PFSK-1 (cell line): ENCODE measurements around the gene TGFBR1.

Experiments used
- POLR2AphosphoS5 ChIP-seq: IDR thresholded peaks from 2 replicates; pipeline ENCODE4 v1.6.1; 2012; ENCODE audit warnings: low read depth, mild to moderate bottlenecking, control low read depth, low read length, moderate library complexity
- REST ChIP-seq, 2 experiments: IDR thresholded peaks; 2 replicates each; pipeline versions ENCODE4 v1.6.1 to v1.8.0; 2011 to 2012; ENCODE audit warnings: low read depth in 2 of 2, low read length in 2 of 2, control low read depth in 1 of 2, inconsistent platforms in 1 of 2, mild to moderate bottlenecking in 1 of 2, moderate library complexity in 1 of 2; ENCODE audit not compliant: insufficient read depth in 1 of 2
- SIN3A ChIP-seq: IDR thresholded peaks from 2 replicates; pipeline ENCODE4 v1.6.1; 2012; ENCODE audit warnings: mild to moderate bottlenecking, low read length, moderate library complexity, borderline replicate concordance; ENCODE audit not compliant: insufficient read depth
- TAF1 ChIP-seq: IDR thresholded peaks from 2 replicates; pipeline ENCODE4 v1.6.1; 2012; ENCODE audit warnings: low read length, control low read depth, borderline replicate concordance; ENCODE audit not compliant: insufficient read depth

GRCh38 chr9:99090336-99091130 is 14.4 kb upstream of the TGFBR1 start:
- TF ChIP-seq REST (IDR thresholded peaks at IDR 0.05; ENCODE audit: insufficient read depth in 1 of 2, low read depth in 2 of 2, low read length in 2 of 2) (no peak), POLR2AphosphoS5 (no peak), SIN3A (no peak), TAF1 (no peak)
